Thoracic aorta (tissue), 2 donors: Measurements from ENCODE around the gene MARCHF5. TPM values are rescaled to one million over a fixed set of nuclear protein-coding genes. Genes with fewer than 3 reads are reported as not detected.

ENCODE experiments used
- ATAC-seq: fragments of 150-250 bp; one replicate; pipeline ENCODE4 v1.8.0; 2017; ENCODE audit warnings: low read depth; ENCODE audit not compliant: insufficient number of reproducible peaks, low FRiP score
- DNase-seq: peaks from one replicate; pipeline ENCODE4 v3.0.0-alpha.2; 2020; ENCODE audit warnings: low spot score
- H3K27ac ChIP-seq, 2 donors: fragments of 200-600 bp; sonication (generic); 1 replicate in 1 of 2; 2 replicates in 1 of 2; pipeline ENCODE4 v1.5.1; 2016; ENCODE audit warnings: mild to moderate bottlenecking in 2 of 2, moderate library complexity in 2 of 2
- H3K27me3 ChIP-seq: fragments of 200-600 bp; sonication (generic); replicated peaks from 2 replicates; pipeline ENCODE4 v1.6.0; 2016; ENCODE audit warnings: mild to moderate bottlenecking; ENCODE audit not compliant: insufficient read depth
- H3K36me3 ChIP-seq: fragments of 200-600 bp; sonication (generic); one replicate; pipeline ENCODE4 v1.5.1; 2016
- H3K4me1 ChIP-seq, 2 donors: fragments of 200-600 bp; sonication (generic); 1 replicate in 1 of 2; 2 replicates in 1 of 2; pipeline versions ENCODE4 v1.5.1 to v1.6.0; 2016; ENCODE audit warnings: low read depth in 2 of 2, mild to moderate bottlenecking in 1 of 2; ENCODE audit not compliant: control insufficient read depth in 1 of 2
- H3K4me3 ChIP-seq: fragments of 200-600 bp; sonication (generic); 2 replicates; pipeline ENCODE4 v1.5.1; 2016; ENCODE audit warnings: mild to moderate bottlenecking
- H3K9me3 ChIP-seq: fragments of 200-600 bp; sonication (generic); 2 replicates; pipeline ENCODE4 v1.5.1; 2016
- CTCF ChIP-seq: fragments of 200-600 bp; sonication (generic); IDR thresholded peaks from one replicate; pipeline ENCODE4 v1.5.1; 2019; ENCODE audit warnings: antibody characterized with exemption
- total RNA-seq, 2 donors: library from RNA; depleted of rRNA; stranded (reverse); fragments of >200 nt; gene quantifications; one replicate each; pipeline versions ENCODE4 v1.1.0 to v1.2.3, GENCODE V29; 2016

MARCHF5 gene
- total RNA-seq, 2 donors from 2014 or later: 19.6 to 29.1 TPM

DNA sequence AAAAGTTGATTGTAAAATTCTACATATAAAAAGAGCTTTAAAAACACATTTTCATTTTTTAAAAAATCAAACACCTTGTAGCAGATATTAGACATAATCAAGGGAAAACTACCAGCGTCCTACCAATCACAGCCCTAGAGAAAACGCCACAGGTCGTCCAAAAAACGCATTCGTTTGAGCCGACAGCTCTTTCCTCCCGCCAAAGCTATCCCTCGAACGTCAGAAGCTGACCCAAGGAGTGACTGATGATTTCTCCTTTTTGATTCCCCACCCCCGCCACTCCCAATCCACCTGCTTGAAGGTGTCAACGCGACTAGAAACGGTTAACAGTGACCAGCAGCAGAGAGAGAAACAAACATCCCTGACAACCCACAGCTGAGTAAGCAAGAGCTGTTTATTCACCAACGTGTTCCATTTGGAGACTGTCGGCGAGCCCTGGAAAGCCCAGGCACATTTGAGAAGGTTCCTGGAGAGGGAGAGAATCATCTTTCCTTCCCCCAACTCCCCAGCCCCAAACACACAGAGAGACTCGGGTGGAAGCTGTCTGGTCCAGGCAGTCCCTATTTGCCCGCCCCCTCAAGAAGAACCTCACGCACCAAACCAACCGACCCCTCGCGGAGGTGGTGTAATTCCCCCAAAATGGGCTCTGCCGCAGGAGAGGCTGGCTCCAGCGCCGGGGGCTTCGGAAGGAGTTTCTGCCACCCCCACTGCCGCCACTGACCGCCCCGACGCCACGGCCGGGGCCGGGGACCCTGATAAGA is 711 bp upstream of the MARCHF5 start:
- Histone ChIP-seq H3K4me1 (peaks cover under 1 to 21% of the 10 kb centered on the region in 2 donors), H3K27ac (peak overlapping the region; percentile 95 to 98), H3K27me3 (no peaks in the 10 kb centered on the region), H3K36me3 (peaks cover 5% of the 10 kb centered on the region), H3K9me3 (no peaks in the 10 kb centered on the region), H3K4me3 (peak overlapping the region; percentile 96)
- TF ChIP-seq CTCF: no peak
- DNase-seq: no peak
- ATAC-seq: no peak

GRCh38 chr10:92291616-92291865 is 574 bp downstream of the MARCHF5 start:
- Histone ChIP-seq H3K27me3 (no peaks in the 10 kb centered on the region), H3K4me1 (peaks cover 0 to 21% of the 10 kb centered on the region in 2 donors), H3K4me3 (peak overlapping the region; percentile 96), H3K36me3 (peaks cover 5% of the 10 kb centered on the region), H3K9me3 (no peaks in the 10 kb centered on the region), H3K27ac (peak overlapping the region; percentile 95 to 98)
- no peak for TF ChIP-seq CTCF
- no peak for DNase-seq
- no peak for ATAC-seq

DNA sequence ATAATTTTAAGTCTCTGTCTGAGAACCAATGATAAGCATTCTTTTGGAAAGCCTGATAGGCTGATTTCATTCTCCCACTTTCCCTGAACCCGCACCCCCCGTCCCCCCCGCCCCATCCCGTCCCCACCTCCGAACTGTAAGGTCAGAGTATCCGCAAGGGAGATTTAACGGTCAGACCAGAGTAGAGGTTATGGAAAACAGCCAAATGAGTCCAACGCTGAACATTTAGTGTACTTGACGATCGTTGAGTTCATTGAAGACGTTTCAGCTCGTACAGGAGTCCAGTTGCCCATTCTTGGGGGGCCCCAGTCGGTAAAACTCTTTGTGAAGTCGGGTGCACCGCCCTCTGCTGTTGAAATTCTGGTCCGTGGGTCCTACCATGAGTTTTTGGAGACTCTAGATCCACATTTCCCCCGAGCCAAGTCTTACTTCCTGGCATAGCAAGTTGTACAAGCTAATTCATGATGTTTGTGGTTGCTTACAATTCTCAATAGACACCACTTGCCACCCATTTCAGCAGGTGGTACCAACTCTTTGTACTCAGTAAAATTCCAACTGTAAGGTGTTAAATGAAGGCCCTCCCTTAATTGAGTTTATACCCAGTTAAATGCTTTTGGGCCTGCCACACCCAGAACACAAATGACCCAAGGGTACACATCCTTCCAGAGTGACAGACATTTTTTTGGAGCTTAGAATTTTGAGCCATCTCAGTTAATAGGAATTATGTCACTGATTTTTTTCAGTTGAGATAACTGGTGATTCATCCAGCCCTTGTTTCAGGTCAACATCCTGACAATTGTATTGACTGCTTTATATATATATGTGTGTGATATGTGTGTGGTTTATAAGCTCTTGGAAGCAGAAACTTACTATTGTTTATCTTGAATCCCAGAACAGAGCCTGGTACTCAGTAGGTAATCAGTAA is 1.2 kb downstream of the MARCHF5 start:
- DNase-seq (no peak), ATAC-seq (no peak)
- H3K9me3 ChIP-seq: no peaks in the 10 kb centered on the region
- H3K4me1 ChIP-seq: peaks cover 0 to 21% of the 10 kb centered on the region in 2 donors
- peak overlapping the region; percentile 96 for H3K4me3 ChIP-seq
- H3K36me3 ChIP-seq: peaks cover 5% of the 10 kb centered on the region
- peak; percentile 34 for TF ChIP-seq CTCF
- H3K27ac ChIP-seq: peak overlapping the region; percentile 95 to 98
- H3K27me3 ChIP-seq: no peaks in the 10 kb centered on the region

DNA sequence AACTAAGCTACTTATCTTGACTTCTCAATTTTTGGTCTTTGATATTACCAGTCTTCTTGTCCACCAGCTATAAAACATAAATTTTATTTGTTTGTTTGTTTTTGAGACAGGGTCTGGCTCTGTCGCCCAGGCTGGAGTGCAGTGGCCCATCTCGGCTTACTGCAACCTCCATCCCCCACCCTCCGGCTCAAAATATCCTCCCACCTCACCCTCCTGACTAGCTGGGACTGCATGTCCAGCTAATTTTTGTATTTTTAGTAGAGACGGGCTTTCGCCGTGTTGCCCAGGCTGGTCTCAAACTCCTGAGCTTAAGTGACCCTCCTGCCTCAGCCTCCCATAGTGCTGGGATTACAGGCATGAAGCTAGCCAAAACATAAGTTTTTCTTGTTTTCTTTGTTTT is 7.5 kb downstream of the MARCHF5 start:
- ATAC-seq (no peak), DNase-seq (no peak)
- peaks cover 5% of the 10 kb centered on the region for H3K36me3 ChIP-seq
- TF ChIP-seq CTCF: no peak
- H3K27ac ChIP-seq: no peak overlapping the region
- no peak overlapping the region for H3K4me3 ChIP-seq
- H3K9me3 ChIP-seq: no peaks in the 10 kb centered on the region
- H3K4me1 ChIP-seq: peaks cover 8 to 17% of the 10 kb centered on the region in 2 donors
- no peaks in the 10 kb centered on the region for H3K27me3 ChIP-seq

DNA sequence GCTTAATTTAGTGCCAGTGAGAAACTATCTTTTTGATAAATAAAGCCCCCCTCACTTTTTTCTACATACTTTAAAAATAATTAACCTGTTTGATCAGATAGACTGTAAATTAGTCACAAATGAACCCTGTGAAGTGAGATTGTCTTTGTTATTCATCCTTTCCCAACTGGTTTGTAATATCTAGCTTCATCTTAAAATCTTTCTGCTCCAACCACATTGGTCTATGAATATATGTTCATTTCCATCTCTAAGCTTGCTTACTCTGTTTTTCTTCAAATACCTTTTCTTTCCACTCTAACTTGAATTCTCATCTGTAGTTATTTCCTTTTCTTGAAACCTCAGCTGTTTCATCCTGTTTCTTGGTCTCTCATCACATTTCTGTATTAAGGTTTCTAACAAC is 12.1 kb downstream of the MARCHF5 start:
- H3K4me1 ChIP-seq: peaks cover 6 to 11% of the 10 kb centered on the region in 2 donors
- H3K27ac ChIP-seq: no peak overlapping the region
- no peaks in the 10 kb centered on the region for H3K27me3 ChIP-seq
- no peaks in the 10 kb centered on the region for H3K9me3 ChIP-seq
- ATAC-seq: no peak
- TF ChIP-seq CTCF: no peak
- H3K36me3 ChIP-seq: no peaks in the 10 kb centered on the region
- DNase-seq: no peak
- H3K4me3 ChIP-seq: no peak overlapping the region
